Measurements from ENCODE around the gene GAREM1. TPM values are rescaled to one million over a fixed set of nuclear protein-coding genes. Genes with fewer than 3 reads are reported as not detected.

GAREM1 gene
- total RNA-seq, 1 donor from 2014 or later, result 11.0 TPM

GRCh38 chr18:32302806-32303205 lies 167.9 kb downstream of the GAREM1 start:
- no peaks in the 10 kb centered on the region for H3K9me3 Mint-ChIP-seq (ENCODE audit: low read depth)
- DNase-seq (ENCODE audit: low spot score, unreplicated experiment), result no peak
- H3K27me3 Mint-ChIP-seq, result no peaks in the 10 kb centered on the region
- H3K27ac Mint-ChIP-seq, result no peak overlapping the region
- H3K4me1 Mint-ChIP-seq (ENCODE audit: low read depth), result no peaks in the 10 kb centered on the region
- H3K4me3 Mint-ChIP-seq (ENCODE audit: low read depth), result no peak overlapping the region
- no peak for TF ChIP-seq CTCF (IDR thresholded peaks at IDR 0.05; ENCODE audit: unreplicated experiment)
- H3K36me3 Mint-ChIP-seq (ENCODE audit: insufficient read depth), result no peaks in the 10 kb centered on the region

GRCh38 chr18:32301976-32302743 lies 168.5 kb downstream of the GAREM1 start:
- H3K27me3 Mint-ChIP-seq, result no peaks in the 10 kb centered on the region
- no peaks in the 10 kb centered on the region for H3K36me3 Mint-ChIP-seq (ENCODE audit: insufficient read depth)
- no peak overlapping the region for H3K27ac Mint-ChIP-seq
- DNase-seq (ENCODE audit: low spot score, unreplicated experiment), result no peak
- no peak overlapping the region for H3K4me3 Mint-ChIP-seq (ENCODE audit: low read depth)
- H3K9me3 Mint-ChIP-seq (ENCODE audit: low read depth), result no peaks in the 10 kb centered on the region
- no peaks in the 10 kb centered on the region for H3K4me1 Mint-ChIP-seq (ENCODE audit: low read depth)
- TF ChIP-seq CTCF (IDR thresholded peaks at IDR 0.05; ENCODE audit: unreplicated experiment), result no peak

- no peak for DNase-seq (ENCODE audit: low spot score, unreplicated experiment)
- H3K4me3 Mint-ChIP-seq (ENCODE audit: low read depth), result no peak overlapping the region
- H3K4me1 Mint-ChIP-seq (ENCODE audit: low read depth), result no peaks in the 10 kb centered on the region
- H3K9me3 Mint-ChIP-seq (ENCODE audit: low read depth), result no peaks in the 10 kb centered on the region
- TF ChIP-seq CTCF (IDR thresholded peaks at IDR 0.05; ENCODE audit: unreplicated experiment), result no peak
- H3K27me3 Mint-ChIP-seq, result no peaks in the 10 kb centered on the region
- H3K27ac Mint-ChIP-seq, result no peak overlapping the region
- no peaks in the 10 kb centered on the region for H3K36me3 Mint-ChIP-seq (ENCODE audit: insufficient read depth)
Measured at GRCh38 chr18:32301361-32301760, 169.3 kb downstream of the GAREM1 start.

GRCh38 chr18:32300914-32301313 lies 169.8 kb downstream of the GAREM1 start:
- H3K27ac Mint-ChIP-seq, result no peak overlapping the region
- H3K27me3 Mint-ChIP-seq, result no peaks in the 10 kb centered on the region
- H3K4me3 Mint-ChIP-seq (ENCODE audit: low read depth), result no peak overlapping the region
- no peaks in the 10 kb centered on the region for H3K36me3 Mint-ChIP-seq (ENCODE audit: insufficient read depth)
- no peaks in the 10 kb centered on the region for H3K4me1 Mint-ChIP-seq (ENCODE audit: low read depth)
- no peaks in the 10 kb centered on the region for H3K9me3 Mint-ChIP-seq (ENCODE audit: low read depth)
- no peak for TF ChIP-seq CTCF (IDR thresholded peaks at IDR 0.05; ENCODE audit: unreplicated experiment)
- no peak for DNase-seq (ENCODE audit: low spot score, unreplicated experiment)

- Mint-ChIP-seq H3K27me3 (no peaks in the 10 kb centered on the region), H3K36me3 (ENCODE audit: insufficient read depth) (no peaks in the 10 kb centered on the region), H3K4me3 (ENCODE audit: low read depth) (no peak overlapping the region), H3K4me1 (ENCODE audit: low read depth) (no peaks in the 10 kb centered on the region), H3K9me3 (ENCODE audit: low read depth) (no peaks in the 10 kb centered on the region), H3K27ac (no peak overlapping the region)
- DNase-seq (ENCODE audit: low spot score, unreplicated experiment), result no peak
- TF ChIP-seq CTCF (IDR thresholded peaks at IDR 0.05; ENCODE audit: unreplicated experiment), result no peak
Measured at GRCh38 chr18:32299484-32299883, 171.2 kb downstream of the GAREM1 start.

Data from progenitor cell of endocrine pancreas (in vitro differentiated cells).